ENCODE measurements around the gene NRG2. TPM values are rescaled to one million over a fixed set of nuclear protein-coding genes. Genes with fewer than 3 reads are reported as not detected.

Gene NRG2
- total and polyA plus RNA-seq, 2 of the 8 experiments (the other 6 are each of a cell fraction or from before 2014, with no cell fraction given), result 0.27 to 0.54 TPM

DNA sequence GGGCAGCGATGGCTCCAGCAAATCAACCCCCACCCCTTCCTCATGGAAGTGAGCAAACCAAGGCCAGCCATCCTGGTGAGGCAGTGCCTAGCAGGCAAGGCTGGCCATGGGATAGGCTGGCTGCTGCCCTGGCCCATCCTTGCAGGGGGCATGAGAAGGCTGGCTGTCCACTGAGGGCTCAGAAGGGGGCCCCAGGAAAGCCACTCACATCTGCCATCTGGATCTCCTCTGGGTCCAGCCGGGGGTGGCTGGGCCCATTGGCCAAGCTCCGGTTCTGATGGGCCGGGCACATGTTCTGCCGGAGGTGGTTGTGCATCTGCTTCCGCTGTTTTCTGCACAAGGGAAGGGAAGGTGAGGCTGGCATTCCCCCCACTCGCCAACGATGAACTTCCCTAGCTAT is 190.4 kb downstream of the NRG2 start:
- Histone ChIP-seq H3K4me2 (ENCODE audit: insufficient read depth in 1 of 2, low read depth in 2 of 2, low read length in 2 of 2) (no peak overlapping the region), H3K79me1 (ENCODE audit: low read depth, low read length) (no peaks in the 10 kb centered on the region), H3K23ac (ENCODE audit: insufficient read length) (no peak overlapping the region), H2BK120ac (replicated peaks; ENCODE audit: low read depth, low read length) (no peak overlapping the region), H4K8ac (ENCODE audit: extremely low read depth, insufficient read depth, low read length) (peak overlapping the region; percentile 42), H2BK5ac (ENCODE audit: low read depth, low read length) (no peak overlapping the region), H3K4me1 (replicated peaks in 1 of 4; ENCODE audit: control insufficient read depth in 3 of 4, insufficient read depth in 4 of 4, low read length in 3 of 4) (peaks cover 0 to 2% (median 1%) of the 10 kb centered on the region in 4 experiments; a peak in 4 of 7 replicates), H3K36me3 (ENCODE audit: control insufficient read depth in 2 of 4, insufficient read depth in 4 of 4, low read length in 3 of 4) (no peaks in the 10 kb centered on the region), H4K5ac (ENCODE audit: insufficient read length, low read depth, low read length) (no peak overlapping the region), H3K18ac (ENCODE audit: extremely low read depth, low read length) (no peak overlapping the region), H3K23me2 (ENCODE audit: low read depth, low read length) (peaks cover 8% of the 10 kb centered on the region; the same call in 1 of the 2 replicates), H3K4me3 (ENCODE audit: extremely low read depth in 1 of 4, insufficient read depth in 2 of 4, low read depth in 3 of 4, low read length in 4 of 4) (no peak overlapping the region), H4K91ac (replicated peaks; ENCODE audit: insufficient read length, low read length) (no peak overlapping the region), H2BK15ac (ENCODE audit: low read length) (no peak overlapping the region), H3K56ac (replicated peaks; ENCODE audit: insufficient read length, low read depth, low read length) (no peak overlapping the region), H3K27me3 (replicated peaks in 1 of 4; ENCODE audit: control insufficient read depth in 3 of 4, extremely low read depth in 1 of 4, insufficient read depth in 3 of 4, low read length in 3 of 4) (peaks cover 5 to 27% (median 19%) of the 10 kb centered on the region in 4 experiments), H2AK5ac (ENCODE audit: low read depth, low read length) (no peak overlapping the region), H2AFZ (ENCODE audit: low read length) (no peak overlapping the region), H3K14ac (ENCODE audit: insufficient read length) (no peak overlapping the region), H4K20me1 (replicated peaks in 1 of 2; ENCODE audit: control insufficient read depth in 1 of 2, insufficient read depth in 2 of 2, low read length in 2 of 2) (peaks cover 0 to 2% of the 10 kb centered on the region in 2 experiments), H3K9ac (replicated peaks in 1 of 4; ENCODE audit: extremely low read depth in 1 of 4, low read depth in 3 of 4, low read length in 3 of 4) (no peak overlapping the region), H2BK20ac (ENCODE audit: low read length) (no peak overlapping the region), H3K9me3 (ENCODE audit: insufficient read depth in 2 of 2, low read depth in 1 of 2, low read length in 1 of 2) (no peaks in the 10 kb centered on the region), H3K79me2 (ENCODE audit: control insufficient read depth in 1 of 2, insufficient read depth in 2 of 2, low read length in 2 of 2) (no peaks in the 10 kb centered on the region), H3K27ac (ENCODE audit: low read depth, low read length) (no peak overlapping the region), H3K4ac (replicated peaks; ENCODE audit: insufficient read length, low read depth, low read length) (no peak overlapping the region), H2BK12ac (ENCODE audit: low read depth, low read length) (no peak overlapping the region)
- ChIA-PET CTCF (ENCODE audit: partially characterized antibody) (interaction anchor here (0.5 to 13.2 kb wide), 12 partner anchors 9 to 242 kb away, joined by 3 to 173 read pairs (median 3); no protein-coding TSS in a partner anchor), POLR2A (ENCODE audit: partially characterized antibody) (interaction anchor here (0.9 kb wide), 1 partner anchor 9 kb away, joined by 3 read pairs; no protein-coding TSS in a partner anchor)
- WGBS, 2 experiments (ENCODE audit: extremely low coverage in 1 of 2, insufficient coverage in 1 of 2, insufficient read length in 1 of 2, insufficient replicate concordance in 2 of 2, low coverage in 1 of 2, low lambda C conversion rate in 2 of 2, missing lambda C conversion rate in 1 of 2), result 94% methylated on average over 8 of the region's 8 CpGs; no CpG with 5 or more reads in 1 of the 2 experiments
- TF ChIP-seq SRF (IDR thresholded peaks at IDR 0.05; ENCODE audit: low read depth, low read length) (no peak), BCL11A (IDR thresholded peaks at IDR 0.05; ENCODE audit: low read depth in 2 of 2, low read length in 2 of 2) (no peak), HDAC2 (IDR thresholded peaks at IDR 0.05; ENCODE audit: borderline replicate concordance in 1 of 2, low read depth in 2 of 2, low read length in 2 of 2) (no peak), SIRT6 (IDR thresholded peaks at IDR 0.05; ENCODE audit: low read length) (no peak), CREB1 (IDR thresholded peaks at IDR 0.05) (no peak), CBX5 (IDR thresholded peaks at IDR 0.05; ENCODE audit: low read depth, low read length) (no peak), CBX8 (IDR thresholded peaks at IDR 0.05; ENCODE audit: borderline replicate concordance, low read depth, low read length) (no peak), TAF7 (optimal IDR thresholded peaks at IDR 0.05; ENCODE audit: borderline replicate concordance, low read depth, low read length) (no peak), SP4 (IDR thresholded peaks at IDR 0.05; ENCODE audit: low read length) (no peak), KDM4A (IDR thresholded peaks at IDR 0.05; ENCODE audit: low read depth, low read length, severe bottlenecking) (no peak), HDAC6 (IDR thresholded peaks at IDR 0.05; ENCODE audit: low read depth, low read length) (no peak)
- TF ChIP-seq, protein P1, sequence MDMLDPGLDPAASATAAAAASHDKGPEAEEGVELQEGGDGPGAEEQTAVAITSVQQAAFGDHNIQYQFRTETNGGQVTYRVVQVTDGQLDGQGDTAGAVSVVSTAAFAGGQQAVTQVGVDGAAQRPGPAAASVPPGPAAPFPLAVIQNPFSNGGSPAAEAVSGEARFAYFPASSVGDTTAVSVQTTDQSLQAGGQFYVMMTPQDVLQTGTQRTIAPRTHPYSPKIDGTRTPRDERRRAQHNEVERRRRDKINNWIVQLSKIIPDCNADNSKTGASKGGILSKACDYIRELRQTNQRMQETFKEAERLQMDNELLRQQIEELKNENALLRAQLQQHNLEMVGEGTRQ (IDR thresholded peaks at IDR 0.05; ENCODE audit: low read length), result no peak
- FAIRE-seq (no peak), DNase-seq (ENCODE audit: low read depth in 1 of 2, low spot score in 2 of 2) (no peak)

Data from H1 (cell line).